ENCODE measurements around the gene TRAPPC12.

GRCh38 chr2:3430740-3431490 is 51.4 kb downstream of the TRAPPC12 start:
- no peak for TF ChIP-seq CTCF (IDR thresholded peaks at IDR 0.05; ENCODE audit: borderline replicate concordance, extremely low read depth, low read length, poor library complexity, severe bottlenecking)
- TF ChIP-seq EZH2 (IDR thresholded peaks at IDR 0.05; ENCODE audit: borderline replicate concordance, low read depth, low read length, severe bottlenecking), result no peak

Data from DND-41 (cell line).